T-helper 2 cell treated with Interferon-gamma antibody and Interleukin-4, amounts not matched to agents 100 ng/mL and 5 ng/mL, for 36 hours (primary cell): ENCODE measurements around the gene CDH23. TPM values are rescaled to one million over a fixed set of nuclear protein-coding genes. Genes with fewer than 3 reads are reported as not detected.

Experiments used
- intact Hi-C: fragments of 100-400 bp; cut with micrococcal nuclease; formaldehyde crosslinking; loops from one replicate; pipeline ENCODE4 v1.15.1; 2023
- total RNA-seq: library from RNA; stranded (reverse); gene quantifications from 2 replicates; pipeline ENCODE4 v1.2.3, GENCODE V29; 2022

CDH23 gene
- total RNA-seq, 1 donor from 2014 or later, result 4.2 TPM

DNA sequence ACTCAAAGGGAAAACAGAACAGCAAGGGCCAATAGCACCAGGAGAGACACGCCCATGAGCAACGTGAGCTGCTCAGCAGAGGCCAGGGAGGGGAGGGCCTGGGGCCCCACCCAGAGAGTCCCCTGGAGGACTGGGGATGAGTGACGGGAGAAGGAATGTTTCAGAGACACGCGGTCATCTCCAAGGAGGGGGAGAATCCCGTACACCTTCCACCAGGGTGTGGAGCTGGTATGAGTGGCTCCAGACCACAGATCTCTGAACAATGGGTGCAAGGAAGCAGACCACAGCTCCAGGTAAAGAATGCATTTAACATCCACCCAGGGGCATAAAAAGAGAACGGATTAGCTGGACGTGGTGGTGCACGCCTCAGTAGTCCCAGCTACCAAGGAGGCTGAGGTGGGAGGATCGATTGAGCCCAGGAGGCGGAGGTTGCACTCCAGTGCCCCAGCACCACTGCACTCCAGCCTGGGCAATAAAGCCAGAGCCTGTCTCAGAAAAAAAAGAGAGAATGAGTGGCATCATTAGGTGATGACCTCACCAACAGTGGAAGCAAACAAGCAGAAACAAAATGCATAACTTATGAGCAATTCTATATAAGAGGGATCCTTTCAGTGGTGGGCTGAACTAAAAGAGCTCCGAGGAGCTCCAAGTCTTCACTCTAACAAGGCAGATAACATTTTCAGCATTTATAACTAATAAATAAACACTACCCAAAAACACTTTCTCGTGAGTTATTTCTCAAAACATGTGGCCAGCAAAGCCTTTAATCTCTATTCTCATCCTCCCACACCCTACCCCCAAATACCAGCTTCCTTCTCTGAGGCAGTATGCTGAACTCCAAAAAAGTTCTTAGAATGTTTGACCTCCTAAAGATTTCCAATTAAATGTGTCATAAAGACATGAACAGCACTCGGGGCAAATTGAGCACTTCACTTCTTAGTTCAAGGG is 441.8 kb downstream of the CDH23 start:
- intact Hi-C loops, result no loop called here

DNA sequence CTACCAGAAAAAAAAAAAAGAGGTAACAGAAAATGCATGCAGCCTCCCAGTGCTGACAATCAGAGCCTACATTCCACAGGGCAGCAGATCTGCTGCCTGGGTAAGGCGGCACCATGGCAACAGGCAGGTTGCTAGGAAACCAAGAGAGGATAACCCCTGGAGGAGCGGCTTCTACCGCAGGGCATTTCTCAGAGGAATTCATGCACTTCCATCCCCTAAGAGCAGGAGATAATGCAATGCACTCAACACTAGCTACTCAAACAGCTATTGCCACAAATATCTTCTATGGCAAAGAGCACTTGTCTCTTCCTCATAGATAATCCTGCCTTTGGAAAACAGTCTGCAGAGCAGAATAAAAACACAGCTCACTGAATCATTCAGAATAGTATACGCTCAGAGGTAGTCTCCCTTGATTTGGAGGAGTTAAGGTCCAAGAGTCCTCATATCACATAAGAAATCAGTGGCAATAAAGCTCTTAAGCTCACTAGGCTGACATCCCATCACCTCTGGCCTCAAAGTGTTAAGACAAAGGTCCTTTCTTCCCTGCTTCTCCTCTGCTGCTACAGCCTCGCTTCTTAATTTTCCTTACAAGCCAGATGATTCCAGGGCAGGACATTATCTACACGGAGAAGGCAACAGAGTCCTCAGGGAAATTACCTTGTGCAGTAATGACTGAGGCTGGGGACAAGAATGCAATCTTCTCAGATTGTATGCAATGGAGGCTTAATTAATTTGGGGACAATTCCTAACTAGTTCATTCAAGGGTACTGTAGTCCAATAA is 443.6 kb downstream of the CDH23 start:
- intact Hi-C loops, result no loop called here

DNA sequence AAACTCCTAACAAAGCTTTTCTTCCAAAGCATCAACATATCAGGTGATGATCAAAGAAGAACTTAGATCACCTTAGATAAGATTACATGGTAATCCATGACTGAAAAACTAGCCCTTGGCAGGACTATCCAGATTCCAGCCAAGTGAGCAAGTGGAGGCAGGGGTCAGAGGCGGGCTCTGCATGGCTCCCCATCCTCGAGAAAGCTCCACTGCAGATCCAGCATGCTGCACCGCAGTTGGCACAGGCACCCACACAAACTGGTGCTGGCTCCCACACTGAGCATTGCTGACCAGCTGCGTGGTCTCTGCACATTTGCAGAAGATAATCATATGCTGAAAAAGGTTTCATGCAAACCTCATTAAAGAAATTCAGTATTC is 444.2 kb downstream of the CDH23 start:
- intact Hi-C loops, result no loop called here

DNA sequence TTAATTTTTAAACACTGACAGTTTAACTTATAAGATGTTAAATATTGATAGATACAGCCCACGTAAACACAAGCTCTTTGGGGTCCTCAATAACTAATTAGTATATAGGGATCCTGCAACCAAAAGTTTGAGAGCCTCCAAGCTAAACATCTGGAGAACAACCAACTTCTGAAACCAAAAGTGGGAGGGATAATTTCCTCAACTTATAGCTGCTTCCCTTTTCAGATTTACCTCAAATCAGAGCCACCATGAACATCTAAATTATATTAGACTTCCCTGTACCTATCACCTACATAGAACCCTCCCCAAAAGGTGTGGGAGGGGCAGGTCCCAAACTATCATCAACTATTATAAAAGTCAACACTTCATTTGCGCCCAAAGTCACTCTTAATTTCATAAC is 445.7 kb downstream of the CDH23 start:
- intact Hi-C loops, result no loop called here

DNA sequence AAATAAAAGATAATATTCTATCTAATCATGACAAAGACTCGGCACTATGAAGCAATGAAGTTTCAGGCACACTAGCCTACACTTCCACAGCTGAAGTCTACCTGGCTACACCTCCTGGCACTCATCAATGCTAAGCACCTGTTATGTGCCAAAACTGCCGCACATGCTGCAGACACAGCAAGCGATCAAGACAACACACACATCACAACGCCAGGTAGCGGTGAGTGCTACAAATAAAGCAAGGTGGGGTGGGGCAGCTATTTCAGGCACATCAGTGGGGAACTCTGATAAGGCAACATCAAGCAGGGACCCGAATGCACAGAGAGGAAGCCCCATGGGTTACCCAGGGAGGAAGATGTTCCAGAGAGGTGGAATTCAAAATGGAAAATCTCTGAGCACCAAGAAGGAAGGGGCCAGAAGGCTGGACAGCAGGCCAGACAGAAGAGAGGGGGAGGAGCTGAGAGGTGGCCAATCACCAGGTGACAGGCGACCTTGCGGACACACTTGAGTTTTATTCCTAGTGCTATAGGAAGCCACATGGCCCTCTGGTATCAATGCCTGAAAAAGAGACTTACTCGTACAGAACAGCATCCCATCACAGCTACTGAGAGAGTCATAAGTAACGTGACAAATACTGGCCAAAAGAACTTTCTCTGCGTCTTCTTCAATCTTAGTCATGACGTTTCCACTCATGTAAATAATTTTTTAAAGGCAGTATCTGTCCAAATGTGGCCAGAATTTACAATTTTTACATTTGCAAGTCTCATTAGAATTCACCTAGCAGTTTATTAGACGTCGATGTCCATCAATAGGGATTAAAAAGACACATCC is 446.4 kb downstream of the CDH23 start:
- intact Hi-C loops, result no loop called here

DNA sequence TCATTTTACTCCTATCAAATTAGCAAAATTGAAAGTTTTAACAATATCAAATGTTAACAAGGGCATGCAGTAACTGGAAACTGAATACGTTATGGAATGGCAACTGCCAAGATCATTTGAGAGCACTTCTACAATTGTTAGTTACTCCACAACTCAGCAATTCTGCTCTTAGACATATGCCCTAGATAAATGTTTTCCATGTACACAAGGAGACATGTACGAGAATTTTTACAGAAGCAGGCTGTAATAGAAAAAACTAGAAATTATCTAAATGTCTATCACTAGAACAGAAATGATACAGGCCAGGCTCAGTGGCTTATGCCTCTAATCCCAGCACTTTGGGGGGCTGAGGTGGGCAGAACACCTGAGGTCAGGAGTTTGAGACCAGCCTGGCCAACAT is 447.4 kb downstream of the CDH23 start:
- intact Hi-C loops, result no loop called here

DNA sequence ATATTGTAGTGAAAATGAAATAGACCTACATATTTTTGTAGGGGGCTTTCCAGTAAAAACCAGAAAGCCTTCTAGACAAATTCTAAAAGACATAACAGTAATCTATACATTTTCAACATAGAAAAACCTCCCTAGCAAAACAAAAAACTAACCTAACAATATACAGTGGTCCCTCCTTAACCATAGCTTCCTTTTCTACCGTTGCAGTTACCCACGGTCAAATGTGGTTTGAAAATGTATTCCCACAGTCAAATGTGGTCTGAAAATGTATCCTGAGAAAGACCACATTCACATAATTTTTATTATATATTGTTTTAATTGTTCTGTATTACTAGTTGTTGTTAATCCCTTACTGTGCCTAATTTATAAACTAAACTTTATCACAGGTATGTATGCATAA is 448.0 kb downstream of the CDH23 start:
- intact Hi-C loops, result loop anchor here (5.0 kb wide), 1 partner anchor 53 kb away; no protein-coding TSS in a partner anchor

DNA sequence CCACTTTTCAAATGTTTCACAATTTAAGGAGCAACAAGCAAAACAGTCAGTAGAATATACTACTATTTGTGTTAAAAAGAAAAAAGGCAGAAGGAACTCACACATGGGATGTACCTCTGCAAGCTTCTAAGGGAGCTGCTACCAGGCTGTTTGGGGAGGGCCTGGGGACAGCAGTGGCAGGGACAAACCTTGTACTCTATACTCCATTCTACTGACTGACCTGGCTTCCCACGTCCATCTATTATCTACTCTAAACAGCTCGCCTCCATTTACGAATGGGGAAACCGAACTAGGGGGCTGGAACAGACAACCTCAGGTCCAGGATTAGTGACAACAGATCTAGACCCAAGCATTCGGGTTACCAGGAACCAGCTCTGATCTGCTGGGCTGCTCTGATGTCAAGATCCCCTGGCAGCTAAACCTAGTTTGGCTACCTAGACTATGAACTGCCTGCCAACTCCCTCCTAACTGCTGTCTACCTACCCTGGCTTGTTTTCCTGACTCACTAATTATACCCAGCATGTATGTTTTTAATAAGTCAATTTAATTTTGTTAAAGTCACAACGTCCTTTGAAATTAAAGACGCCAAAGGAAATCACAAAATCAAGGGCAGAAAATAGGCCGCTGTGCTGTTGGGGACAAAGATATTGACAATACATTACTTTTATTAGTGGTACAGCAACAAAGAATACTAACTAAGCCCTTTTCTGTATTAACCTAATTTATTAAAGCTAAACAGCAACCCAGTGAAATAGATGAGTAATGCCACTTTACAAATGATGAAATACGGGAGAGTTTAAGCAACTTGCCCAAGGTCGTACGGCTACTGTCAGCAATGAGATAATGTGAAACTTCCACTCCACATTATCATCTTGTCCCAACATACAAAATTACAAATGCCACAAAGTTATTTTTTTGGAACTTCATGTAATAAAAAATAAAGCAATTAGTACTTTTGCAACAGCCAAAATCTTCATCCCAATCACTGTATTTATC is 449.0 kb downstream of the CDH23 start:
- intact Hi-C loops, result loop anchor here (5.0 kb wide), 1 partner anchor 52 kb away; no protein-coding TSS in a partner anchor

DNA sequence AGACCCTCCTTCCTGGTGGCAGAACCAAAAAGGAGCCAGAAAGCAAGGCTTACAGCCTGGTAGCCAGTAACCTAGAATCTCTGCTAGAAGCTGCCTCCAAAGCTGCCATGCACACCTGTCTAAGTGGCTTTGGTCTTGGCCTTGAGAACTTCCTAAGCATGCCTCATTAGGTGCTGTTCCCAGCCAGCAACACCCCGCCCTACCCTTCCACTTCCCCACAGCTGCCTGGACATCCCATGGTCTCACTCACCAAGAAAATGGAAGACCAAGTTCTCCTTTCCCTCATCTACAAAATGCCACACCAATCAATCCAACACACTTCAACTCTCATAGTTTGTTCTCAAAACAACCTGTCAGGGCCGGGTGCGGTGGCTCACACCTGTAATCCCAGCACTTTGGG is 450.1 kb downstream of the CDH23 start:
- intact Hi-C loops, result loop anchor here (5.0 kb wide), 1 partner anchor 50 kb away; no protein-coding TSS in a partner anchor

DNA sequence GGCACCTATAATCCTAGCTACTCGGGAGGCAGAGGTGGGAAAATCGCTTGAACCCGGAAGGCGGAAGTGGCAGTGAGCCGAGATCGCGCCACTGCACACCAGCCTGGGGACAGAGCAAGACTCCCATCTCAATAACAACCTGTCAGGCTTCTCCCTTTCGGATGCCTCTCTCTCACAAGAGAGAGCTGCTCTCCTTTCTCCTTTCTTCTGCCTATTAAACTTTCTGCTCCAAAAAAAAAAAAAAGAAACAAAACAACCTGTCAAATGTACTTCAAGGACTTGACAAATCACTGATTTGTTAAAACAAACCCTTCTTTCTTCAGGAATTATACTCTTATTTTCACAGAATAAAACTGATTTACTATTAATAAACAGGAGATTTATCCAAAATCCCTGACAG is 450.7 kb downstream of the CDH23 start:
- intact Hi-C loops, result loop anchor here (5.0 kb wide), 1 partner anchor 50 kb away; no protein-coding TSS in a partner anchor

DNA sequence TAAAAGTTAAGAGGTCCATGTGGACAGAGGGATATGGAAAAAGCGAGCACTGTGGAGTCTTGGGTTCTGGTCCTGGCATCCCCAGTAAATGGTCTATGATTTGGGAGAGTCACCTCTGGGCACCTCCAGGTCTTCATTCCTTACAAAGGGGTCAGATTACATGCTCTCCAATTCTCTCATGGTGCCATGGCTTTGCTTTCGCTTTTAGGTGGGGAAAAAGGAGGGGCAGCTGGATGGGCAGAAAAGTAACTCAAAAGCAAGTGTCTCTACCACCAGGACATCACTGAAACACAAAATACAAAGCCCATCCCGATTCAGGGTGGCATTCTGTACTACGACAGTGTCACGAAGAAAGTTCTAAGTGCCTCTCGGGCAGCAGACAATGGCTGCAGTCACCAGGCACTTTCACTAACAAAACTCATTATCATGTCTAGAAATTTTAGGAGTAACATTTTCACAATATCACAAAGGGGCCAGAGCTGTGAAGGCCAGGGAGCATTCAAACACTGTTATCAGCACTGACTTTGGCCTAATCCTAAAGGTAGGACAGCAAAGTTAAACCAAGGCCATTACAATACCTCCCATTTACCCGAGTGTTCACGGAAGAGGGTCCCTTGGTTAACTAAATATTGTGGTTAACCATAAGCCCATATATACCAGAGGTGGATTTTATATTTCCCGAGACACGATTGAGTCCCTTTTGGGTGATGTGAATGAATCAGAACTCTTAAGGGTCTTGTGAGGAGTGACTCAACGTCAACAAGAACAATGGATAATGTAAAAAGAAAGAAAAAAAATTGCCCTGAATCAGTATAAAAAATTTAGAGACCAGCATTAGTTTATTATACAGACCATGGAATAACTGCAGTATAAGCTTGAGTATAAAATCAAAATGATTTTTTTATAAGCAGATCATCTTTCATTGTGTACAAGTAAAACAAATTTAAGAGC is 451.9 kb downstream of the CDH23 start:
- intact Hi-C loops, result loop anchor here (5.0 kb wide), 1 partner anchor 49 kb away; no protein-coding TSS in a partner anchor

DNA sequence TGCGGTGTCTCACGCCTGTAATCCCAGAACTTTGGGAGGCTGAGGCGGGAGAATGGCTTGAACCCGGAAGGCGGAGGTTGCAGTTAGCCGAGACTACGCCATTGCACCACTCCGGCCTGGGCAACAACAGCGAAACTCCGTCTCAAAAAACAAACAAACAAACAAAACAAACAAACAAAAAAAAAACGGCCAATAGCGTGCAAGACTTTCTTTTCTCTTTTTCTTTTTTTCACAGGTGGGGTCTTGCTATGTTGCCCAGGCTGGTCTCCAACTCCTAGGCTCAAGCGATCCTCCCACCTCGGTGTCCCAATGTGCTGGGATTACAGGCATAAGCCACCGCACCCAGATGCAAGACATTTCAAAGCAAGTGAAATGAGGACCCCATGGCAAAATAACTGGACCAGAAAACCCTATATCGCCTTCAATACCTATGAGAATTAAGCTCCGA is 452.8 kb downstream of the CDH23 start:
- intact Hi-C loops, result loop anchor here (5.0 kb wide), 1 partner anchor 48 kb away; no protein-coding TSS in a partner anchor

DNA sequence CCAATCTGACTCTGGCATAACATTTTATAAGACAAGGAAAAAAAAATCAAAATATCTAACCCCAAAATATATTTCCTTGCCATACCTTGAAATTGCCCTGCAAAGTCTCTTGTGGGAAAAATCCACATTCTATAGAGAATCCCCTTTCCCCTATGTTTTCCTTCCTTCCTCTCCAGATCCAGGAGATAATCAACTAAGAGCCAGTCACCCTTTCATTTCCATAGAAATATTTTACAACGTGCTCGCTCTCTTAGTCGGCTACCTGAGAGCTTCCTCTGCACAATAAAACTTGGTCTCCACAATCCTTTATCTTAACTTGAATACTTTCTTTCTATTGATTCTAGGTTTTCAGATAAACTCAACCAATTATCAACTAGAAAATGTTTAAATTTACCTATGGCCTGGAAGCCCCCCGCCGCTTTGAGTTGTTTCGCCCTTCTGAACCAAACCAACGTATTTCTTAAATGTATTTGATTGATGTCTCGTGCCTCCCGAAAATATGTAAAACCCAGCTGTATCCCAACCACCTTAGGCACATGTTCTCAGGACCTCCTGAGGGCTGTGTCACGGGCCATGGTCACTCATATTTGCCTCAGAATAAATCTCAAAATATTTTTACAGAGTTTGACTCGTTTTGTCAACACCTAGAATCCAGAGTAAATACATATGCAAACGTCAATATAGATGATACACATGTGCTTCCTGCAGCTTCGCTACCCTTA is 453.5 kb downstream of the CDH23 start:
- intact Hi-C loops, result loop anchor here (2.0 kb wide), 1 partner anchor 81 kb away; no protein-coding TSS in a partner anchor

DNA sequence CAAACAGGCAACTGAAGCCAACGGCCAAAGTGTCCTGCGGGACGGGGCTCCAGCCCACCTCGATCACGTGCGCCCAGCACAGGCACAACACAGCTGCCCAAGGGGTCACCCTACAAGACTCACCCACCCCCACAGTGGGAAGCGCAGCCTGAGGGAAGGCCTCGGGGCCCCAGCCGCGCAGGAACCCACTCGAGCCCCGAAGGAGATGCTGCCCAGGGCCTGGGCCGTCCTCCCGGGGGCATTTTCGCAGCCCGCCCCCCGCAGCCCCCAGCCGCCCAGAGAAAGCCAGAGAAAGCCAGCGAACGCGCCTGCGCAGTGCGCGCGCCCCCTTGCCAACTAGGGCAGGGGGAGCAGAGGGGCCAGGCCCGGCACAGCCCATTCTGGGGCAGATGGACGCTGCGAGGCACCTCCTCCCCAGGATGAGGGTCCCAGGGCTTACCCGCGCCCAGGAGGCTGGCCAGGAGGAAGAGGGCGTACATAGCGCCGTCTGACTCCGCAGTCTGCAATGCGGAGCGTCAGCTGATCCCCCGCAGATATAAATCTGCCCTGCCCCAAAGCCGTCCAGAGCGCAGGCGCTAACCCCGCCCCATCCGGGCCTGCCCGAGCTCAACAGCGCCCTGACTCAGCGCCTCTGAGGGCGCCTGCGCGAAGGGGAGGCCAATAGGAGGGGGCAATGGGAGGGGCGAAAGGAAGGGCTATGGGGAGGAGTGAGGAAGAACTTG is 454.2 kb downstream of the CDH23 start, which contains the start of gene PSAP:
TSS of gene PSAP (minus strand) at position 509 of the 722 bp plus-strand sequence. CDS start at position 479, 30 bp downstream.
- intact Hi-C loops, result loop anchor here (1.0 to 2.0 kb wide), 2 partner anchors 82 to 532 kb away; partner anchors contain the start of gene SLC29A3

DNA sequence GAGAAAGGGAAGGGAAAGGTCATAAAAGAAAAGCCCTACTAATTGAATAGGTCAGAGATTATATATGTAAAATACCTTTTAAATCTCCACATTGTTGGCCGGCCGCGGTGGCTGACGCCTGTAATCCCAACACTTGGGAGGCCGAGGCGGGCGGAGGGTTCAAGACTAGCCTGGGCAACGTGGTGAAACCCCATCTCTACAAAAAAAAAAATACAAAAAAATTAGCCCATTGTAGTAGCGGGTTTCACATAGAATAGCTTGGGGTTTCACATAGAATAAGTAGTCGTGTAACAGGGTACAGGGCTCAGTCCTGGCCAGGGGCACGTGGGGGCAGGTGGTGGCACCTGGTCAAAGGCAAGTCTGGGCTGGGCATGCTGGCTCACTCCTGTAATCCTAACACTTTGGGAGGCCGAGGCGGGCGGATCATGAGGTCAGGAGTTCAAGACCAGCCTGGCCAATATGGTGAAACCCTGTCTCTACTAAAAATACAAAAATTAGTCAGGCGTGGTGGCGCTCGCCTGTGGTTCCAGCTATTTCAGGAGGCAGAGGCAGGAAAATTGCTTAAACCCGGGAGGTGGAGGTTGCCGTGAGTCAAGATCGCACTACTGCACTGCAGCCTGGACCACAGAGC is 454.9 kb downstream of the CDH23 start:
- intact Hi-C loops, result loop anchor here (1.0 to 2.0 kb wide), 2 partner anchors 83 to 532 kb away; partner anchors contain the start of gene SLC29A3

DNA sequence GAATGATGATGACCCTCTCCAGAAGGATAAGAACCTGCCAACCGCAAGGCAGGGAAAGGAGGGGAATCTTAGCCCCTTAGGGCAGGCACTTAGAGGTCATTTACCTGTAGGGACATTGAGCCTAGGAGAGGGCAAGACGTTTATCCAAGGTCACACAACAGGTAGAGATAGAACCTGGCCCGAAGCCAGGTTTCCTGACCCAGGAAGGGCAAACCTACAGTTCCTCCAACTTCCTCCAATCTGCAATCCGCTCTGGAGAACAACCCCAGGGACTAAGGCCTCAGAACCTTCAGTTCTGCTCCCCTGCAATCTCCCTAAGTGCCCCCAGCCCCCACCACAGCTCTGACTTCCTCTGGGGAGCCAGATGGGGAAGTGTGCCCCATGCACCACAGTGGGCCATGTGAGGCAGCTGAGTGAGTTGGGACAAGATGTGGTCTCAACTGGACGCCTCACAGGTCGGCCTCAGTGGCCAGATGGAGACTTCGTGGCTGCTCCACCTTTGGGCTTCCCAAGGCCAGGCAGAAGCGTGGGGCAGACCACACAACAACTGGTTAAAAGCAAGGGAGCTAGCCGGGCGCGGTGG is 455.7 kb downstream of the CDH23 start:
- intact Hi-C loops, result no loop called here
